WTC11 (cell line): ENCODE data around the gene FMNL3. TPM values are rescaled to one million over a fixed set of nuclear protein-coding genes. Genes with fewer than 3 reads are reported as not detected.
A peak's percentile ranks its signal among the peaks of the same experiment; 100 is the strongest.

Experiments
- ATAC-seq: fragments of 200-7000 bp; cut with Tn5 transposase; 2 replicates; pipeline ENCODE4 v1.10.0; 2021; ENCODE audit warnings: mild to moderate bottlenecking, moderate library complexity
- CTCF ChIA-PET: fragments of 300-600 bp; sonication (Branson Sonifier 250); formaldehyde crosslinking; loops from one replicate; lab custom pipeline; 2021; ENCODE audit warnings: antibody characterized with exemption; lab: Charles Lee
- POLR2A ChIA-PET: fragments of 350-600 bp; sonication (Branson Sonifier 250); formaldehyde crosslinking; loops from one replicate; lab custom pipeline; 2021; ENCODE audit warnings: antibody characterized with exemption; lab: Charles Lee
- DNase-seq: peaks from one replicate; pipeline ENCODE4 v3.0.0; 2021; ENCODE audit warnings: low spot score
- H3K27ac Mint-ChIP-seq: 2 replicates; pipeline ENCODE4 v1.8.0; 2021; ENCODE audit warnings: mixed read lengths
- H3K27me3 Mint-ChIP-seq: 2 replicates; pipeline ENCODE4 v1.8.0; 2021; ENCODE audit warnings: low read depth, mild to moderate bottlenecking, moderate library complexity, mixed read lengths
- H3K36me3 Mint-ChIP-seq: 2 replicates; pipeline ENCODE4 v1.8.0; 2021; ENCODE audit warnings: mixed read lengths
- H3K4me1 Mint-ChIP-seq: 2 replicates; pipeline ENCODE4 v1.8.0; 2022; ENCODE audit warnings: mixed read lengths
- H3K4me3 Mint-ChIP-seq: 2 replicates; pipeline ENCODE4 v1.8.0; 2021; ENCODE audit warnings: mild to moderate bottlenecking, moderate library complexity, mixed read lengths
- H3K9me3 Mint-ChIP-seq: 2 replicates; pipeline ENCODE4 v1.8.0; 2021; ENCODE audit warnings: mixed read lengths
- FOXJ3 ChIP-seq: sonication (generic); formaldehyde crosslinking; IDR thresholded peaks from 2 replicates; pipeline ENCODE4 v1.9.0; 2021; ENCODE audit warnings: missing genetic modification reagents, mild to moderate bottlenecking, borderline replicate concordance
- GABPB1 ChIP-seq: sonication (generic); formaldehyde crosslinking; IDR thresholded peaks from 2 replicates; pipeline ENCODE4 v1.8.1; 2023; ENCODE audit warnings: mild to moderate bottlenecking, missing genetic modification reagents
- SMAD3 ChIP-seq: sonication (generic); formaldehyde crosslinking; IDR thresholded peaks from 2 replicates; pipeline ENCODE4 v1.8.0; 2022; ENCODE audit warnings: missing genetic modification reagents, mild to moderate bottlenecking, borderline replicate concordance
- ZNF263 ChIP-seq: sonication (generic); formaldehyde crosslinking; IDR thresholded peaks from 2 replicates; pipeline ENCODE4 v1.8.1; 2022; ENCODE audit warnings: low read depth, mild to moderate bottlenecking, moderate library complexity, missing genetic modification reagents
- total RNA-seq: library from RNA; stranded (reverse); gene quantifications from 3 replicates; pipeline ENCODE4 v1.2.3, GENCODE V29; 2021
- TF ChIP-seq, protein P1 (sequence below): sonication (generic); formaldehyde crosslinking; IDR thresholded peaks from 2 replicates; pipeline ENCODE4 v1.8.1; 2023; ENCODE audit warnings: mild to moderate bottlenecking, missing genetic modification reagents, moderate library complexity
- TF ChIP-seq, protein P2 (sequence below): sonication (generic); formaldehyde crosslinking; IDR thresholded peaks from 2 replicates; pipeline ENCODE4 v1.8.1; 2022; ENCODE audit warnings: mild to moderate bottlenecking, moderate library complexity, missing genetic modification reagents
- TF ChIP-seq, protein P3 (sequence below): fragments of 200-600 bp; IDR thresholded peaks from 2 replicates; pipeline ENCODE4 v1.8.0; 2022; ENCODE audit warnings: antibody characterized with exemption
- TF ChIP-seq, protein P4 (sequence below): sonication (generic); formaldehyde crosslinking; conservative IDR thresholded peaks from 2 replicates; pipeline ENCODE4 v1.8.1; 2022; ENCODE audit warnings: mild to moderate bottlenecking, missing genetic modification reagents
- TF ChIP-seq, protein P5 (sequence below): sonication (generic); formaldehyde crosslinking; IDR thresholded peaks from 2 replicates; pipeline ENCODE4 v1.8.1; 2023; ENCODE audit warnings: mild to moderate bottlenecking, missing genetic modification reagents
- TF ChIP-seq, protein P6 (sequence below): sonication (generic); formaldehyde crosslinking; IDR thresholded peaks from 2 replicates; pipeline ENCODE4 v1.8.1; 2023; ENCODE audit warnings: mild to moderate bottlenecking, moderate library complexity, missing genetic modification reagents
- TF ChIP-seq, protein P7 (sequence below): sonication (generic); formaldehyde crosslinking; IDR thresholded peaks from 2 replicates; pipeline ENCODE4 v1.8.1; 2022; ENCODE audit warnings: low read depth, mild to moderate bottlenecking, moderate library complexity, missing genetic modification reagents, borderline replicate concordance
- TF ChIP-seq, protein P8 (sequence below): sonication (generic); formaldehyde crosslinking; IDR thresholded peaks from 2 replicates; pipeline ENCODE4 v1.8.0; 2022; ENCODE audit warnings: mild to moderate bottlenecking, missing genetic modification reagents

Gene FMNL3
- total RNA-seq, 1 experiment from 2014 or later = 19.3 TPM

DNA sequence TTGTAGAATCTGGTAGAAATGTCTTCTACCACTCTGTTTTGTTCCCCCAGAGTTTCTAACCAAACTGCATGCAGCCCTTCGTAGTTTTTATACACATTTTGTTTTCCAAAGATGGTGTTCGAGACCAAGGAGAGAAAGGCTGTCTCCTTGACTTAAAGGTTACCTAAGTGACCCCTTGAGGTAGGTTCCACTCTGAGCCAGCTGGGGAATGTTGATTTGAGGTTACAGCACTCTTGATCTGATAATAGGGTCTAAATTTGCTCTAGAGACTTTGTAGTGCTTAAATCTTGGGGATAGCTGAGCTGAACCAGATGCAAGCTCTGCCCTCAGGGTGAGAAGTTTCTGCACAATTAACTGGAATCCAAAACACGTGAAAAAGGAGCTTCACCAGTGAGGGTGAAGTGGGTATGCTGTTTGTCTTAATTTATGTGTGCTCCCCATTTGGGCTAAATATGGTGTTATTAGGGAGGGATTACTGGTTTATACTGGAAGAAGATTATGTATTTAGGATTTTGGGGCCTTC lies 37.2 kb upstream of the FMNL3 start (continued):
- TF ChIP-seq, protein P1, sequence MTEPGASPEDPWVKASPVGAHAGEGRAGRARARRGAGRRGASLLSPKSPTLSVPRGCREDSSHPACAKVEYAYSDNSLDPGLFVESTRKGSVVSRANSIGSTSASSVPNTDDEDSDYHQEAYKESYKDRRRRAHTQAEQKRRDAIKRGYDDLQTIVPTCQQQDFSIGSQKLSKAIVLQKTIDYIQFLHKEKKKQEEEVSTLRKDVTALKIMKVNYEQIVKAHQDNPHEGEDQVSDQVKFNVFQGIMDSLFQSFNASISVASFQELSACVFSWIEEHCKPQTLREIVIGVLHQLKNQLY (CRISPR knock-in tag) = no peak
- TF ChIP-seq, protein P2, sequence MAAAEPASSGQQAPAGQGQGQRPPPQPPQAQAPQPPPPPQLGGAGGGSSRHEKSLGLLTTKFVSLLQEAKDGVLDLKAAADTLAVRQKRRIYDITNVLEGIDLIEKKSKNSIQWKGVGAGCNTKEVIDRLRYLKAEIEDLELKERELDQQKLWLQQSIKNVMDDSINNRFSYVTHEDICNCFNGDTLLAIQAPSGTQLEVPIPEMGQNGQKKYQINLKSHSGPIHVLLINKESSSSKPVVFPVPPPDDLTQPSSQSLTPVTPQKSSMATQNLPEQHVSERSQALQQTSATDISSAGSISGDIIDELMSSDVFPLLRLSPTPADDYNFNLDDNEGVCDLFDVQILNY (CRISPR knock-in tag) = no peak
- TF ChIP-seq, protein P3, sequence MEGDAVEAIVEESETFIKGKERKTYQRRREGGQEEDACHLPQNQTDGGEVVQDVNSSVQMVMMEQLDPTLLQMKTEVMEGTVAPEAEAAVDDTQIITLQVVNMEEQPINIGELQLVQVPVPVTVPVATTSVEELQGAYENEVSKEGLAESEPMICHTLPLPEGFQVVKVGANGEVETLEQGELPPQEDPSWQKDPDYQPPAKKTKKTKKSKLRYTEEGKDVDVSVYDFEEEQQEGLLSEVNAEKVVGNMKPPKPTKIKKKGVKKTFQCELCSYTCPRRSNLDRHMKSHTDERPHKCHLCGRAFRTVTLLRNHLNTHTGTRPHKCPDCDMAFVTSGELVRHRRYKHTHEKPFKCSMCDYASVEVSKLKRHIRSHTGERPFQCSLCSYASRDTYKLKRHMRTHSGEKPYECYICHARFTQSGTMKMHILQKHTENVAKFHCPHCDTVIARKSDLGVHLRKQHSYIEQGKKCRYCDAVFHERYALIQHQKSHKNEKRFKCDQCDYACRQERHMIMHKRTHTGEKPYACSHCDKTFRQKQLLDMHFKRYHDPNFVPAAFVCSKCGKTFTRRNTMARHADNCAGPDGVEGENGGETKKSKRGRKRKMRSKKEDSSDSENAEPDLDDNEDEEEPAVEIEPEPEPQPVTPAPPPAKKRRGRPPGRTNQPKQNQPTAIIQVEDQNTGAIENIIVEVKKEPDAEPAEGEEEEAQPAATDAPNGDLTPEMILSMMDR = no peak
- no peak for TF ChIP-seq FOXJ3
- TF ChIP-seq, protein P4, sequence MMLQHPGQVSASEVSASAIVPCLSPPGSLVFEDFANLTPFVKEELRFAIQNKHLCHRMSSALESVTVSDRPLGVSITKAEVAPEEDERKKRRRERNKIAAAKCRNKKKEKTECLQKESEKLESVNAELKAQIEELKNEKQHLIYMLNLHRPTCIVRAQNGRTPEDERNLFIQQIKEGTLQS (CRISPR knock-in tag) = no peak
- TF ChIP-seq, protein P5, sequence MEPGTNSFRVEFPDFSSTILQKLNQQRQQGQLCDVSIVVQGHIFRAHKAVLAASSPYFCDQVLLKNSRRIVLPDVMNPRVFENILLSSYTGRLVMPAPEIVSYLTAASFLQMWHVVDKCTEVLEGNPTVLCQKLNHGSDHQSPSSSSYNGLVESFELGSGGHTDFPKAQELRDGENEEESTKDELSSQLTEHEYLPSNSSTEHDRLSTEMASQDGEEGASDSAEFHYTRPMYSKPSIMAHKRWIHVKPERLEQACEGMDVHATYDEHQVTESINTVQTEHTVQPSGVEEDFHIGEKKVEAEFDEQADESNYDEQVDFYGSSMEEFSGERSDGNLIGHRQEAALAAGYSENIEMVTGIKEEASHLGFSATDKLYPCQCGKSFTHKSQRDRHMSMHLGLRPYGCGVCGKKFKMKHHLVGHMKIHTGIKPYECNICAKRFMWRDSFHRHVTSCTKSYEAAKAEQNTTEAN (CRISPR knock-in tag) = no peak

DNA sequence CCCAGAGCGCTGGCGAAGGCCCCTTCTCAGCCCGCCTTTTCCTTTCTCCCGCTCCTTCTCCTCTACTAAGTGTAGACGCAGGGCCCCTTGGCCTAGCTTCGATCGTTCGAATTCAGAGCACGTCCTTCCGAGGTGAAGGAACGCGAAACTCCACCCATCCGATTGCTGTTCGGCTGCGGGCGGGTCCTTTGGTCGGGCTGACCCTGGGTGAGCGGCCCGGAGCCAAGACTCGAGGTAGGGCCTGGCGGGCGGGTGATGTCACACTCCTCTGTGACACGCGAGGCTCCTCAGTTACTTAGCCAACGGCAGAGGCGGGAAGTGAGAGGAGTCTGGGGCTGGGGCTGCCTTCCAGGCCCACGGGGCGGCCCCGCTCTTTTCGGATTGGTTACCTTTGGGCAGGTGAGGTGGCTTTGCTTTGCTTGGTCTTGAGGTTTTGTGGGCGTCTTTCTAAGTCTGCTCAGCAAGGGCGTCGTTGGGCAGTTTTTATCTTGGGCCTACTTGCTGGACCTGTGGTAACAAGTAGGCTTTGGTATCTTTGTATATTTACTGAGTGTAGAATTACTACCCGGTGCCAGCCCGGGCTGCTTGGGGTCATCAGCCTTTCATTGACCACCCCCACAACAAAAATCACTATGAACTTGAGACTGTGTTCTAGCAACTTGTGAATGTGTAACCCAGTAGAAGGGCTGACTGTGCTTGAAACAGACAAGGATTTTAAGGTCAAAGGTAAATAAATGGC lies 34.8 kb upstream of the FMNL3 start:
- peaks cover 21% of the 10 kb centered on the region for H3K4me1 Mint-ChIP-seq
- H3K4me3 Mint-ChIP-seq = peak overlapping the region; percentile 92

More for the DNA sequence above, 34.8 kb upstream of the FMNL3 start:
- H3K9me3 Mint-ChIP-seq = no peaks in the 10 kb centered on the region
- ChIA-PET POLR2A (interaction anchor here (0.5 to 1.4 kb wide), 16 partner anchors 21 to 1271 kb away, joined by 3 to 9 read pairs (median 4); partner anchors contain the start of genes NCKAP5L and PRPF40B), CTCF (interaction anchor here (0.5 to 3.1 kb wide), 89 partner anchors 8 to 1595 kb away, joined by 3 to 39 read pairs (median 5); partner anchors contain the start of genes BCDIN3D, FMNL3, GPD1 and NCKAP5L)
- no peaks in the 10 kb centered on the region for H3K27me3 Mint-ChIP-seq
- TF ChIP-seq, protein P6, sequence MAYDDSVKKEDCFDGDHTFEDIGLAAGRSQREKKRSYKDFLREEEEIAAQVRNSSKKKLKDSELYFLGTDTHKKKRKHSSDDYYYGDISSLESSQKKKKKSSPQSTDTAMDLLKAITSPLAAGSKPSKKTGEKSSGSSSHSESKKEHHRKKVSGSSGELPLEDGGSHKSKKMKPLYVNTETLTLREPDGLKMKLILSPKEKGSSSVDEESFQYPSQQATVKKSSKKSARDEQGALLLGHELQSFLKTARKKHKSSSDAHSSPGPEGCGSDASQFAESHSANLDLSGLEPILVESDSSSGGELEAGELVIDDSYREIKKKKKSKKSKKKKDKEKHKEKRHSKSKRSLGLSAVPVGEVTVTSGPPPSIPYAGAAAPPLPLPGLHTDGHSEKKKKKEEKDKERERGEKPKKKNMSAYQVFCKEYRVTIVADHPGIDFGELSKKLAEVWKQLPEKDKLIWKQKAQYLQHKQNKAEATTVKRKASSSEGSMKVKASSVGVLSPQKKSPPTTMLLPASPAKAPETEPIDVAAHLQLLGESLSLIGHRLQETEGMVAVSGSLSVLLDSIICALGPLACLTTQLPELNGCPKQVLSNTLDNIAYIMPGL (CRISPR knock-in tag) = peak; percentile 15; the same call in 1 of the 2 replicates
- TF ChIP-seq, protein P7, sequence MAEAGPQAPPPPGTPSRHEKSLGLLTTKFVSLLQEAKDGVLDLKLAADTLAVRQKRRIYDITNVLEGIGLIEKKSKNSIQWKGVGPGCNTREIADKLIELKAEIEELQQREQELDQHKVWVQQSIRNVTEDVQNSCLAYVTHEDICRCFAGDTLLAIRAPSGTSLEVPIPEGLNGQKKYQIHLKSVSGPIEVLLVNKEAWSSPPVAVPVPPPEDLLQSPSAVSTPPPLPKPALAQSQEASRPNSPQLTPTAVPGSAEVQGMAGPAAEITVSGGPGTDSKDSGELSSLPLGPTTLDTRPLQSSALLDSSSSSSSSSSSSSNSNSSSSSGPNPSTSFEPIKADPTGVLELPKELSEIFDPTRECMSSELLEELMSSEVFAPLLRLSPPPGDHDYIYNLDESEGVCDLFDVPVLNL (CRISPR knock-in tag) = no peak
- no peak; the same call in 1 of the 2 replicates for TF ChIP-seq SMAD3 (CRISPR knock-in tag)
- TF ChIP-seq GABPB1 (CRISPR knock-in tag) = peak; percentile 35; the same call in 1 of the 2 replicates
- no peak for TF ChIP-seq ZNF263 (CRISPR knock-in tag)
- TF ChIP-seq, protein P8, sequence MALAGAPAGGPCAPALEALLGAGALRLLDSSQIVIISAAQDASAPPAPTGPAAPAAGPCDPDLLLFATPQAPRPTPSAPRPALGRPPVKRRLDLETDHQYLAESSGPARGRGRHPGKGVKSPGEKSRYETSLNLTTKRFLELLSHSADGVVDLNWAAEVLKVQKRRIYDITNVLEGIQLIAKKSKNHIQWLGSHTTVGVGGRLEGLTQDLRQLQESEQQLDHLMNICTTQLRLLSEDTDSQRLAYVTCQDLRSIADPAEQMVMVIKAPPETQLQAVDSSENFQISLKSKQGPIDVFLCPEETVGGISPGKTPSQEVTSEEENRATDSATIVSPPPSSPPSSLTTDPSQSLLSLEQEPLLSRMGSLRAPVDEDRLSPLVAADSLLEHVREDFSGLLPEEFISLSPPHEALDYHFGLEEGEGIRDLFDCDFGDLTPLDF = 0 out of 2 replicates have a peak, but pooled peaks have one; percentile 13
- no peaks in the 10 kb centered on the region for H3K36me3 Mint-ChIP-seq
- peak; percentile 75 for DNase-seq
- peak; percentile 27 for ATAC-seq
- peak overlapping the region; percentile 98 for H3K27ac Mint-ChIP-seq
